Left lung (tissue), 10 donors: Measurements from ENCODE around the gene QSOX2. TPM values are rescaled to one million over a fixed set of nuclear protein-coding genes. Genes with fewer than 3 reads are reported as not detected.

ENCODE experiments used
- ATAC-seq: fragments of 200-7000 bp; cut with Tn5 transposase; one replicate; pipeline ENCODE4 v1.9.1; 2020; ENCODE audit warnings: moderate library complexity
- DNase-seq, 4 donors: peaks; one replicate each; pipeline ENCODE4 v3.0.0-alpha.2; 2013 to 2020
- H3K27ac ChIP-seq, 2 donors: fragments of 200-600 bp; sonication (generic) in 1 of 2; one replicate each; pipeline versions ENCODE4 v1.5.0 to v1.8.0; 2020 to 2021
- H3K27me3 ChIP-seq, 2 donors: fragments of 200-600 bp; sonication (generic) in 1 of 2; one replicate each; pipeline versions ENCODE4 v1.5.0 to v1.8.0; 2020 to 2021
- H3K36me3 ChIP-seq, 2 donors: fragments of 200-600 bp; sonication (generic) in 1 of 2; one replicate each; pipeline versions ENCODE4 v1.5.0 to v1.8.0; 2020 to 2021
- H3K4me1 ChIP-seq, 2 donors: fragments of 200-600 bp; one replicate each; pipeline ENCODE4 v1.8.0; 2021
- H3K4me3 ChIP-seq, 2 donors: fragments of 200-600 bp; sonication (generic) in 1 of 2; one replicate each; pipeline versions ENCODE4 v1.5.0 to v1.8.0; 2020 to 2021; ENCODE audit warnings: mild to moderate bottlenecking in 1 of 2
- H3K9me3 ChIP-seq, 2 donors: fragments of 200-600 bp; sonication (generic) in 1 of 2; one replicate each; pipeline versions ENCODE4 v1.5.0 to v1.8.0; 2020 to 2021
- CTCF ChIP-seq, 2 donors: fragments of 200-600 bp; sonication (generic) in 1 of 2; IDR thresholded peaks; one replicate each; pipeline versions ENCODE4 v1.5.0 to v1.8.0; 2021; ENCODE audit warnings: antibody characterized with exemption in 2 of 2
- intact Hi-C, 2 donors: fragments of 100-400 bp; cut with DNase I; formaldehyde crosslinking; loops; one replicate each; pipeline versions ENCODE4 v1.11.2 to v1.14.2; 2022
- polyA plus RNA-seq, 6 donors: library from polyadenylated mRNA; unstranded; fragments of 120-200 nt; gene quantifications; one replicate each; pipeline ENCODE4 v1.2.1, GENCODE V29; 2013; ENCODE audit not compliant: insufficient read length in 6 of 6
- total RNA-seq, 2 donors: library from RNA; stranded (reverse); fragmentation: NEBNext Ultra II Directional; extraction: Animal tissue kit (Norgen Biotek cat#: 25700); gene quantifications; one replicate each; pipeline ENCODE4 v1.2.1, GENCODE V29; 2021
- donor health status: DM: no; HTN: yes; CAD: no.
- donor health status: DM: no; HTN: no; CAD: no.

QSOX2 gene
- total and polyA plus RNA-seq, 8 donors, result 9.5 to 15.4 (median 12.0) TPM

- no peak overlapping the region for H3K4me3 ChIP-seq
- peaks cover 0 to 24% of the 10 kb centered on the region in 2 donors for H3K4me1 ChIP-seq
- H3K36me3 ChIP-seq, result peaks cover 0 to 20% of the 10 kb centered on the region in 2 donors
- DNase-seq (peak in 1 of 4 donors; percentile 58), ATAC-seq (no peak)
- intact Hi-C loops, result no loop called here
- TF ChIP-seq CTCF (IDR thresholded peaks at IDR 0.05), result no peak
- no peaks in the 10 kb centered on the region for H3K27me3 ChIP-seq
- no peak overlapping the region for H3K27ac ChIP-seq
- no peaks in the 10 kb centered on the region for H3K9me3 ChIP-seq
Measured at GRCh38 chr9:136235709-136236455, 9.7 kb downstream of the QSOX2 start.

- no peak for TF ChIP-seq CTCF (IDR thresholded peaks at IDR 0.05)
- ATAC-seq, result no peak
- DNase-seq, result peak in 1 of 4 donors; percentile 75
- Histone ChIP-seq H3K27me3 (no peaks in the 10 kb centered on the region), H3K36me3 (peaks cover 0 to 20% of the 10 kb centered on the region in 2 donors), H3K27ac (no peak overlapping the region), H3K4me3 (no peak overlapping the region), H3K4me1 (peaks cover 0 to 24% of the 10 kb centered on the region in 2 donors), H3K9me3 (no peaks in the 10 kb centered on the region)
- intact Hi-C loops, result no loop called here
Measured at GRCh38 chr9:136235171-136235570, 10.4 kb downstream of the QSOX2 start.

- peak in 1 of 4 donors; percentile 74 for DNase-seq
- no peak overlapping the region for H3K27ac ChIP-seq
- no peak for ATAC-seq
- no peaks in the 10 kb centered on the region for H3K9me3 ChIP-seq
- TF ChIP-seq CTCF (IDR thresholded peaks at IDR 0.05), result no peak
- intact Hi-C loops, result no loop called here
- H3K36me3 ChIP-seq, result peaks cover 0 to 20% of the 10 kb centered on the region in 2 donors
- peaks cover 0 to 21% of the 10 kb centered on the region in 2 donors for H3K4me1 ChIP-seq
- no peak overlapping the region for H3K4me3 ChIP-seq
- no peaks in the 10 kb centered on the region for H3K27me3 ChIP-seq
Measured at GRCh38 chr9:136234597-136234996, 11.0 kb downstream of the QSOX2 start.

GRCh38 chr9:136233868-136234267 is 11.7 kb downstream of the QSOX2 start:
- H3K4me1 ChIP-seq, result peaks cover 0 to 15% of the 10 kb centered on the region in 2 donors
- peak in 1 of 4 donors; percentile 24 for DNase-seq
- no peak for TF ChIP-seq CTCF (IDR thresholded peaks at IDR 0.05)
- peaks cover 0 to 20% of the 10 kb centered on the region in 2 donors for H3K36me3 ChIP-seq
- no peak overlapping the region for H3K4me3 ChIP-seq
- no peaks in the 10 kb centered on the region for H3K27me3 ChIP-seq
- no peaks in the 10 kb centered on the region for H3K9me3 ChIP-seq
- no peak for ATAC-seq
- no peak overlapping the region for H3K27ac ChIP-seq
- intact Hi-C loops, result no loop called here

GRCh38 chr9:136233411-136233810 is 12.2 kb downstream of the QSOX2 start:
- no peak for TF ChIP-seq CTCF (IDR thresholded peaks at IDR 0.05)
- Histone ChIP-seq H3K4me1 (peaks cover 0 to 13% of the 10 kb centered on the region in 2 donors), H3K9me3 (no peaks in the 10 kb centered on the region), H3K27me3 (no peaks in the 10 kb centered on the region), H3K4me3 (no peak overlapping the region), H3K27ac (no peak overlapping the region), H3K36me3 (peaks cover 0 to 20% of the 10 kb centered on the region in 2 donors)
- ATAC-seq (no peak), DNase-seq (peak in 1 of 4 donors; percentile 11)
- intact Hi-C loops, result no loop called here
